PC-9 (cell line): ENCODE measurements around the gene USP37. TPM values are rescaled to one million over a fixed set of nuclear protein-coding genes. Genes with fewer than 3 reads are reported as not detected.

Experiments
- BruUV-seq: library from RNA; stranded (reverse); fragments of 400-500 nt; replicated peaks from 2 replicates; lab custom pipeline; 2021; lab: Mats Ljungman, UMichigan
- CTCF ChIA-PET: fragments of 300-600 bp; sonication (Branson Sonifier 250); formaldehyde crosslinking; loops from one replicate; lab custom pipeline; 2022; ENCODE audit warnings: antibody characterized with exemption; lab: Charles Lee
- POLR2A ChIA-PET: fragments of 300-600 bp; sonication (Branson Sonifier 250); formaldehyde crosslinking; loops from one replicate; lab custom pipeline; 2022; ENCODE audit warnings: antibody characterized with exemption; ENCODE audit not compliant: unreplicated experiment; lab: Charles Lee
- DNase-seq, 2 experiments: peaks; one replicate each; pipeline versions ENCODE4 v3.0.0 to v3.0.0-alpha.2; 2015 to 2022; ENCODE audit warnings: mixed read lengths in 1 of 2
- H2AFZ ChIP-seq: fragments of 200-600 bp; sonication (generic); 2 replicates; pipeline ENCODE4 v1.8.1; 2017; ENCODE audit warnings: antibody characterized with exemption
- H3F3A ChIP-seq: fragments of 200-600 bp; sonication (generic); 2 replicates; pipeline ENCODE4 v1.8.1; 2017; ENCODE audit warnings: antibody characterized with exemption, mild to moderate bottlenecking, low read depth; ENCODE audit not compliant: insufficient read depth
- H3K27ac ChIP-seq: fragments of 200-600 bp; sonication (generic); 2 replicates; pipeline ENCODE4 v1.6.1; 2016; ENCODE audit warnings: mixed run types
- H3K27me3 ChIP-seq: fragments of 200-600 bp; sonication (generic); 2 replicates; pipeline ENCODE4 v1.6.1; 2016; ENCODE audit warnings: low read depth, mixed run types; ENCODE audit not compliant: insufficient read depth
- H3K36me3 ChIP-seq: fragments of 200-600 bp; sonication (generic); 2 replicates; pipeline ENCODE4 v1.6.1; 2016; ENCODE audit warnings: low read depth, mixed run types
- H3K4me1 ChIP-seq: fragments of 200-600 bp; sonication (generic); replicated peaks from 2 replicates; pipeline ENCODE4 v1.6.1; 2016; ENCODE audit warnings: mixed run types; ENCODE audit not compliant: insufficient read depth
- H3K4me2 ChIP-seq: fragments of 200-600 bp; sonication (generic); 2 replicates; pipeline ENCODE4 v1.6.1; 2017; ENCODE audit warnings: mixed run types
- H3K4me3 ChIP-seq: fragments of 200-600 bp; sonication (generic); 2 replicates; pipeline ENCODE4 v1.6.1; 2016; ENCODE audit warnings: mixed run types
- H3K79me2 ChIP-seq: fragments of 200-600 bp; sonication (generic); 2 replicates; pipeline ENCODE4 v1.6.1; 2017; ENCODE audit warnings: low read depth, mixed run types
- H3K9me2 ChIP-seq: fragments of 200-600 bp; sonication (generic); 2 replicates; pipeline ENCODE4 v1.8.1; 2017; ENCODE audit warnings: mild to moderate bottlenecking; ENCODE audit not compliant: insufficient read depth
- H3K9me3 ChIP-seq: fragments of 200-600 bp; sonication (generic); 2 replicates; pipeline ENCODE4 v1.8.1; 2016; ENCODE audit warnings: low read depth; ENCODE audit not compliant: insufficient read depth
- H4K20me1 ChIP-seq: fragments of 200-600 bp; sonication (generic); 2 replicates; pipeline ENCODE4 v1.8.1; 2017; ENCODE audit not compliant: insufficient read depth
- EZH2 ChIP-seq: fragments of 200-600 bp; sonication (generic); IDR thresholded peaks from 2 replicates; pipeline ENCODE4 v1.8.0; 2017; ENCODE audit warnings: antibody characterized with exemption, low read depth
- intact Hi-C: fragments of 100-400 bp; cut with micrococcal nuclease; formaldehyde crosslinking; loops from one replicate; pipeline ENCODE4 v1.10.0; 2022; ENCODE audit not compliant: unreplicated experiment
- total RNA-seq: library from RNA; stranded (reverse); gene quantifications from 2 replicates; pipeline ENCODE4 v1.2.3, GENCODE V29; 2021
- TF ChIP-seq, protein P1 (sequence below): fragments of 200-600 bp; sonication (generic); conservative IDR thresholded peaks from 2 replicates; pipeline ENCODE4 v1.6.1; 2017; ENCODE audit warnings: mixed run types, antibody characterized with exemption, mild to moderate bottlenecking, moderate library complexity

The USP37 gene
- total RNA-seq, 1 experiment from 2014 or later, result 15.4 TPM

DNA sequence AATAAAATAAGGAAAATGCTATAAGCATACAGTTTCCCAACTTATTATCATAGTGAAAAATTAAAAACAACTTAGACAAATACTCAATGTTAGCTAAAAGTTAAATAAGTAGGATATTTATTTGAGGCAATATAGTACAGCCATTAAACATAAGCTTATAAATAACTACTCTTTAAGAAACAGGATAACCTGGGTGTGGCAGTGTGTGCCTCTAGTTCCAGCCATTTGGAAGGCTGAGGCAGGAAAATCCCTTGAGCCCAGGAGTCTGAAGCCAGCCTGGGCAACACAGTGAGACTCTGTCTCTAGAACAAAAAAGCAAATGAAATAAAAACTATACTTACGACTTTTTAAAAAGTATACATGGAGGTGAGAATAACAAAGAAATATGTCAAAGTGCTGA lies 109.6 kb downstream of the USP37 start:
- H3K4me2 ChIP-seq, result no peak overlapping the region
- no peak overlapping the region for H2AFZ ChIP-seq
- ChIA-PET POLR2A (no interaction called here), CTCF (no interaction called here)
- no peaks in the 10 kb centered on the region for H3K79me2 ChIP-seq
- no peak overlapping the region for H3K27ac ChIP-seq
- peaks cover 5% of the 10 kb centered on the region; the same call in 1 of the 2 replicates for H3K9me2 ChIP-seq
- H3K4me1 ChIP-seq, result no peaks in the 10 kb centered on the region
- H3K27me3 ChIP-seq, result no peaks in the 10 kb centered on the region
- H3K4me3 ChIP-seq, result no peak overlapping the region
- no peaks in the 10 kb centered on the region for H3F3A ChIP-seq
- BruUV-seq, result no TSS peak
- H3K9me3 ChIP-seq, result no peaks in the 10 kb centered on the region
- H4K20me1 ChIP-seq, result no peaks in the 10 kb centered on the region; the same call in 1 of the 2 replicates
- no peak for DNase-seq
- peaks cover 13% of the 10 kb centered on the region for H3K36me3 ChIP-seq
- intact Hi-C loops, result no loop called here
- TF ChIP-seq EZH2, result no peak
- TF ChIP-seq, protein P1, sequence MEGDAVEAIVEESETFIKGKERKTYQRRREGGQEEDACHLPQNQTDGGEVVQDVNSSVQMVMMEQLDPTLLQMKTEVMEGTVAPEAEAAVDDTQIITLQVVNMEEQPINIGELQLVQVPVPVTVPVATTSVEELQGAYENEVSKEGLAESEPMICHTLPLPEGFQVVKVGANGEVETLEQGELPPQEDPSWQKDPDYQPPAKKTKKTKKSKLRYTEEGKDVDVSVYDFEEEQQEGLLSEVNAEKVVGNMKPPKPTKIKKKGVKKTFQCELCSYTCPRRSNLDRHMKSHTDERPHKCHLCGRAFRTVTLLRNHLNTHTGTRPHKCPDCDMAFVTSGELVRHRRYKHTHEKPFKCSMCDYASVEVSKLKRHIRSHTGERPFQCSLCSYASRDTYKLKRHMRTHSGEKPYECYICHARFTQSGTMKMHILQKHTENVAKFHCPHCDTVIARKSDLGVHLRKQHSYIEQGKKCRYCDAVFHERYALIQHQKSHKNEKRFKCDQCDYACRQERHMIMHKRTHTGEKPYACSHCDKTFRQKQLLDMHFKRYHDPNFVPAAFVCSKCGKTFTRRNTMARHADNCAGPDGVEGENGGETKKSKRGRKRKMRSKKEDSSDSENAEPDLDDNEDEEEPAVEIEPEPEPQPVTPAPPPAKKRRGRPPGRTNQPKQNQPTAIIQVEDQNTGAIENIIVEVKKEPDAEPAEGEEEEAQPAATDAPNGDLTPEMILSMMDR, result no peak

DNA sequence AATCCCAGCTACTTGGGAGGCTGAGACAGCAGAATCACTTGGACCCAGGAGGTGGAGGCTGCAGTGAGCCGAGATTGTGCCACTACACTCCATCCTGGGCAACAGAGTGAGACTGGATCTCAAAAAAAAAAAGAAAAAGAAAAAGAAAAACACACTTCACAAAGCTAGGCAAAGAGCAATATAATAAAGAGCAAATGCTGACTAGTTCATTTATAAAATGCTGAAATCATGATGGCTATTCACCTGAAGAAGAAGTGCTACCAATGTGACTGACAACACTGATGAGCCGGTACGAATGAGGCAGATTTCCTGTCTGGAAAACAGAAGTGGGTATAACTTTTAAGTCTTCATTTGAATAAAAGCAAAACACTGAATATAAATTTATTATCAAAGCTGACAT lies 111.3 kb downstream of the USP37 start:
- no peak overlapping the region for H3K27ac ChIP-seq
- peaks cover 5% of the 10 kb centered on the region; the same call in 1 of the 2 replicates for H3K9me2 ChIP-seq
- H3K4me3 ChIP-seq, result no peak overlapping the region
- H3K36me3 ChIP-seq, result peaks cover 13% of the 10 kb centered on the region
- H3K27me3 ChIP-seq, result no peaks in the 10 kb centered on the region
- DNase-seq, result no peak
- no peaks in the 10 kb centered on the region for H3F3A ChIP-seq
- H3K79me2 ChIP-seq, result no peaks in the 10 kb centered on the region
- no peak overlapping the region for H2AFZ ChIP-seq
- intact Hi-C loops, result no loop called here
- no peak for TF ChIP-seq EZH2
- H3K9me3 ChIP-seq, result no peaks in the 10 kb centered on the region
- ChIA-PET POLR2A (no interaction called here), CTCF (no interaction called here)
- H3K4me1 ChIP-seq, result no peaks in the 10 kb centered on the region
- no TSS peak for BruUV-seq
- H4K20me1 ChIP-seq, result no peaks in the 10 kb centered on the region; the same call in 1 of the 2 replicates
- H3K4me2 ChIP-seq, result no peak overlapping the region

DNA sequence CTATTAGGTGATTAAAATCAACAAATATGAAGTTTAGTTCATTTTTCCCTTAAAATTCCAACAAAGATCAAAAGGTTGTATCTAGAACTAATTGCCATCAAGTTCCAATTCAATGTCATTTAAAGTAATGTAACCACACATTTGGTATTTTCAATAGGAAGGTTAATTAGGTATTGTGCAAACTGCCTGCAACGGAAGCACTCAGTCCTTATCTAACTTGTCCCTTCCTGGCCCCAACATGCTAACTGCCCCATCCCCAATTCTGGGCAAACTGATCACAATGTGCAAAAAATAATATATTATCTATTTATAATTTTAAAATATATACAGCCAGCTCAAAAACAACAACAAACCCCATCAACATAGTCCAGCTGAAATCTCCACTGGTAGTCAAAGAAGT lies 116.1 kb downstream of the USP37 start:
- Histone ChIP-seq H3K36me3 (peaks cover 13% of the 10 kb centered on the region), H3K9me3 (no peaks in the 10 kb centered on the region), H3K79me2 (no peaks in the 10 kb centered on the region), H3K4me1 (peaks cover 25% of the 10 kb centered on the region), H2AFZ (no peak overlapping the region), H3K27ac (no peak overlapping the region), H3K4me2 (no peak overlapping the region), H3K9me2 (peaks cover 5% of the 10 kb centered on the region; the same call in 1 of the 2 replicates), H3K4me3 (no peak overlapping the region), H4K20me1 (no peaks in the 10 kb centered on the region; the same call in 1 of the 2 replicates), H3F3A (peaks cover 20% of the 10 kb centered on the region; the same call in 1 of the 2 replicates), H3K27me3 (no peaks in the 10 kb centered on the region)
- no TSS peak for BruUV-seq
- CTCF ChIA-PET, result no interaction called here
- POLR2A ChIA-PET, result no interaction called here
- no peak for DNase-seq
- no peak for TF ChIP-seq EZH2
- TF ChIP-seq, protein P1, result no peak
- intact Hi-C loops, result no loop called here

DNA sequence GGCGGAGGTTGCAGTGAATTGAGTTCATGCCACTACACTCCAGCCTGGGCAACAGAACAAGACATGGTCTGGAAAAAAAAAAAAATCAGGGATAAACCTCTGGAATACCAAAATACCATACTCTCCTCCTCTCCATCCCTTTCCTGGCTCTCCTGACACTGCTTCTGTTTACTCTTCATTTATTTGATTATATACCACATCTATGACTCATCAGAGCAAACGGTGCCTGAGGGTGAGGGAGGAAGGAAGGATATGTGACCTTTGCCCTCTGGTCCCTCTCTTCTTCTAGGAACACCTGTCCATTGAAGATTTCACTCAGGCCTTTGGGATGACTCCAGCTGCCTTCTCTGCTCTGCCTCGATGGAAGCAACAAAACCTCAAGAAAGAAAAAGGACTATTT lies 119.2 kb downstream of the USP37 start:
- Histone ChIP-seq H3K27ac (no peak overlapping the region), H3K4me2 (peak overlapping the region; percentile 24)

More for the DNA sequence above, 119.2 kb downstream of the USP37 start:
- CTCF ChIA-PET, result no interaction called here
- H3K4me1 ChIP-seq, result peaks cover 50% of the 10 kb centered on the region
- H3K36me3 ChIP-seq, result no peaks in the 10 kb centered on the region
- intact Hi-C loops, result no loop called here
- H3K9me2 ChIP-seq, result peaks cover 3% of the 10 kb centered on the region; the same call in 1 of the 2 replicates
- no peaks in the 10 kb centered on the region for H3K9me3 ChIP-seq
- no peaks in the 10 kb centered on the region for H3K79me2 ChIP-seq
- H3F3A ChIP-seq, result peaks cover 43% of the 10 kb centered on the region
- TF ChIP-seq, protein P1, result no peak
- no peak for TF ChIP-seq EZH2
- no peak overlapping the region for H2AFZ ChIP-seq
- DNase-seq, result peak; percentile 51 to 77
- H3K27me3 ChIP-seq, result no peaks in the 10 kb centered on the region
- no peaks in the 10 kb centered on the region for H4K20me1 ChIP-seq
- POLR2A ChIA-PET, result no interaction called here
- H3K4me3 ChIP-seq, result no peak overlapping the region
- BruUV-seq, result no TSS peak
